Lung (tissue), 12 donors: ENCODE measurements around the gene FOXP1. TPM values are rescaled to one million over a fixed set of nuclear protein-coding genes. Genes with fewer than 3 reads are reported as not detected.

ENCODE experiments used
- ATAC-seq: fragments of 200-7000 bp; cut with Tn5 transposase; one replicate; pipeline ENCODE4 v1.9.1; 2020; ENCODE audit warnings: moderate number of reproducible peaks; ENCODE audit not compliant: insufficient read depth, low FRiP score
- DNase-seq, 3 donors: peaks; one replicate each; pipeline ENCODE4 v3.0.0-alpha.2; 2013 to 2017
- H3K27ac ChIP-seq, 2 donors: one replicate each; pipeline ENCODE4 v1.5.1; 2013; ENCODE audit warnings: mild to moderate bottlenecking in 2 of 2, moderate library complexity in 2 of 2, control low read depth in 1 of 2, inconsistent platforms in 1 of 2, low read depth in 1 of 2, low read length in 1 of 2
- H3K27me3 ChIP-seq, 3 donors: one replicate each; pipeline ENCODE4 v1.5.1; 2013; ENCODE audit warnings: low read length in 2 of 3; ENCODE audit not compliant: control insufficient read depth in 3 of 3, insufficient read depth in 3 of 3
- H3K36me3 ChIP-seq, 4 donors: one replicate each; pipeline ENCODE4 v1.5.1; 2013; ENCODE audit warnings: low read length in 4 of 4, mild to moderate bottlenecking in 1 of 4, moderate library complexity in 1 of 4; ENCODE audit not compliant: control insufficient read depth in 4 of 4, insufficient read depth in 4 of 4
- H3K4me1 ChIP-seq, 5 donors: one replicate each; pipeline ENCODE4 v1.5.1; 2013; ENCODE audit warnings: low read length in 5 of 5, mild to moderate bottlenecking in 2 of 5, moderate library complexity in 1 of 5; ENCODE audit not compliant: control insufficient read depth in 5 of 5, insufficient read depth in 5 of 5
- H3K4me3 ChIP-seq: one replicate; pipeline ENCODE4 v1.5.1; 2013; ENCODE audit warnings: mild to moderate bottlenecking, control low read depth, moderate library complexity
- H3K9ac ChIP-seq, 2 donors: one replicate each; pipeline ENCODE4 v1.5.1; 2013; ENCODE audit warnings: low read length in 2 of 2, control low read depth in 1 of 2; ENCODE audit not compliant: insufficient read depth in 1 of 2
- H3K9me3 ChIP-seq, 4 donors: one replicate each; pipeline ENCODE4 v1.5.1; 2013; ENCODE audit warnings: low read length in 3 of 4, mild to moderate bottlenecking in 1 of 4, moderate library complexity in 1 of 4; ENCODE audit not compliant: control insufficient read depth in 4 of 4, insufficient read depth in 3 of 4
- WGBS, 2 donors: extraction: QIAGEN DNeasy Blood & Tissue Kit; methylation state at CpG; one replicate each; pipeline ENCODE4 v1.1.7; 2013; 5-methylcytosine and 5-hydroxymethylcytosine counted together
- polyA plus RNA-seq, 2 donors: library from polyadenylated mRNA; stranded (reverse); fragments of 200-250 nt; gene quantifications; one replicate each; pipeline ENCODE4 v1.2.1, GENCODE V29; 2013
- total RNA-seq, 2 donors: library from RNA; depleted of rRNA in 1 of 2; stranded (reverse); fragments of >200 nt in 1 of 2; gene quantifications; one replicate each; pipeline ENCODE4 v1.2.1, GENCODE V29; 2014 to 2021
- TF ChIP-seq, protein P1 (sequence below): IDR thresholded peaks from 2 replicates; pipeline ENCODE4 v1.5.1; 2012; ENCODE audit warnings: mild to moderate bottlenecking; ENCODE audit errors: control extremely low read depth, extremely low read depth
- donor health status: control.
- donor health status: control.
- donor health status: Bipolar disorder and iron deficiency.
- donor health status: healthy.
- donor health status: DM: yes; HTN: yes; CAD: no.

FOXP1 gene
- total and polyA plus RNA-seq, 4 donors = 13.8 to 287 (median 73.9) TPM

DNA sequence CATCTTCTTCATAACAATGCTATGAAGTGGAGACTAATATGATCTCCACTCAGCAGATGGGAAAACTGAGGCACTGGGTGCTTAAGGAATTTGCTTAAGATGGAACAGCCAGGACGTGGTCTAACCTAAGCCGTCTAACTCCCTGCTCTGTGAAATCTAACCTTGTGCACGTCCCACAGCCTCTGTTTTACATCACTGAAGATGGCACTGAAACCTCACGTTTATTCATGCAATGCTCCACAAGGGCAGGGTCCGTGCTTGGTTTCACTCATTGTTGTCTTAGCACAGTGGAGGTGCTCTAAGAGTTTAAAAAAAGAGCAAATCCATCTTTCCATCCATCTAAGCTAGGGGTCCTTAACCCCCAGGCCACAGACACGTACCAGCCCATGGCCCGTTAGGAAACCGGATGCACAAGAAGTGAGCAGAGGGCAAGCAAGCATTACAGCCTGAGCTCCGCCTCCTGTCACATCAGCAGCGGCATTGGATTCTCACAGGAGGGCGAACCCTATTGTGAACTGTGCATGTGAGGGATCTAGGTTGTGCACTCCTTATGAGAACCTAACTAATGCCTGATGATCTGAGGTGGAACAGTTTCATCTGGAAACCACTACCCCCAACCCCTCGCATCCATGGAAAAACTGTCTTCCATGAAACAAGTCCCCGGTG lies 118.0 kb downstream of the FOXP1 start:
- Histone ChIP-seq H3K9ac (no peak overlapping the region), H3K4me3 (no peak overlapping the region), H3K36me3 (no peaks in the 10 kb centered on the region), H3K9me3 (no peaks in the 10 kb centered on the region), H3K27me3 (no peaks in the 10 kb centered on the region), H3K27ac (no peak overlapping the region), H3K4me1 (peaks cover 0 to 17% (median 3%) of the 10 kb centered on the region in 5 donors)
- no peak for DNase-seq
- ATAC-seq = no peak
- TF ChIP-seq, protein P1, sequence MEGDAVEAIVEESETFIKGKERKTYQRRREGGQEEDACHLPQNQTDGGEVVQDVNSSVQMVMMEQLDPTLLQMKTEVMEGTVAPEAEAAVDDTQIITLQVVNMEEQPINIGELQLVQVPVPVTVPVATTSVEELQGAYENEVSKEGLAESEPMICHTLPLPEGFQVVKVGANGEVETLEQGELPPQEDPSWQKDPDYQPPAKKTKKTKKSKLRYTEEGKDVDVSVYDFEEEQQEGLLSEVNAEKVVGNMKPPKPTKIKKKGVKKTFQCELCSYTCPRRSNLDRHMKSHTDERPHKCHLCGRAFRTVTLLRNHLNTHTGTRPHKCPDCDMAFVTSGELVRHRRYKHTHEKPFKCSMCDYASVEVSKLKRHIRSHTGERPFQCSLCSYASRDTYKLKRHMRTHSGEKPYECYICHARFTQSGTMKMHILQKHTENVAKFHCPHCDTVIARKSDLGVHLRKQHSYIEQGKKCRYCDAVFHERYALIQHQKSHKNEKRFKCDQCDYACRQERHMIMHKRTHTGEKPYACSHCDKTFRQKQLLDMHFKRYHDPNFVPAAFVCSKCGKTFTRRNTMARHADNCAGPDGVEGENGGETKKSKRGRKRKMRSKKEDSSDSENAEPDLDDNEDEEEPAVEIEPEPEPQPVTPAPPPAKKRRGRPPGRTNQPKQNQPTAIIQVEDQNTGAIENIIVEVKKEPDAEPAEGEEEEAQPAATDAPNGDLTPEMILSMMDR = no peak
- 89 to 92% methylated on average over 13 of the region's 13 CpGs for WGBS, 2 donors

- TF ChIP-seq, protein P1 = no peak
- Histone ChIP-seq H3K9me3 (no peaks in the 10 kb centered on the region), H3K27ac (no peak overlapping the region), H3K36me3 (no peaks in the 10 kb centered on the region), H3K9ac (no peak overlapping the region), H3K27me3 (no peaks in the 10 kb centered on the region), H3K4me1 (peaks cover 0 to 15% (median 3%) of the 10 kb centered on the region in 5 donors), H3K4me3 (no peak overlapping the region)
- DNase-seq (no peak), ATAC-seq (no peak)
- WGBS, 2 donors = 49 to 59% methylated on average over 2 of the region's 2 CpGs
Measured at GRCh38 chr3:71464613-71465012, 118.9 kb downstream of the FOXP1 start.

DNA sequence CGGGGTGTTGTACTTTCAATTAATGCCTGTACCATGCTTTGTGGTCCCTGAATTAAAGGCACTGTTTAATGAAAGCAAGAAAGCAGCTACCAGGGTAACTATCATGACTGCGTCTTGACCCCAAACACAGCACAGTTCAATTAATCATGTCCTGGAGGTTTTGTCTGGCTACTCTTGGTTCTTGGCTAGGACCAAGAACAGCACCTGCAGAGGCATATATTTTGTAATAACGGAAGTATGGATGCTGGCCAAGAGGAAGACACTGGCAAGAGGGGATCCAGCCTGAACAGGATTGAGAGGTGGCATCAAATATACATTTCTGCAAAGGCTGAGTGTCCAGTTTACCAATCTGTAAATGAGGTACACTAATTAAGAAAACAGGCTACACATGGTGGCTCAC lies 119.9 kb downstream of the FOXP1 start:
- Histone ChIP-seq H3K9ac (no peak overlapping the region), H3K9me3 (no peaks in the 10 kb centered on the region), H3K36me3 (no peaks in the 10 kb centered on the region), H3K4me1 (peaks cover 0 to 8% (median 3%) of the 10 kb centered on the region in 5 donors), H3K27ac (no peak overlapping the region), H3K4me3 (no peak overlapping the region), H3K27me3 (no peaks in the 10 kb centered on the region)
- TF ChIP-seq, protein P1 = no peak
- DNase-seq (no peak), ATAC-seq (no peak)
- WGBS, 2 donors = 61 to 77% methylated on average over 3 of the region's 3 CpGs

GRCh38 chr3:71462586-71462985 lies 120.9 kb downstream of the FOXP1 start:
- H3K4me3 ChIP-seq = no peak overlapping the region
- H3K36me3 ChIP-seq = no peaks in the 10 kb centered on the region
- DNase-seq (no peak), ATAC-seq (no peak)
- peaks cover 0 to 9% (median 3%) of the 10 kb centered on the region in 5 donors for H3K4me1 ChIP-seq
- no peaks in the 10 kb centered on the region for H3K9me3 ChIP-seq
- H3K27ac ChIP-seq = no peak overlapping the region
- TF ChIP-seq, protein P1 = no peak
- no peaks in the 10 kb centered on the region for H3K27me3 ChIP-seq
- WGBS, 2 donors = 95 to 97% methylated on average over 7 of the region's 7 CpGs
- no peak overlapping the region for H3K9ac ChIP-seq
